Chondrocyte (in vitro differentiated cells): ENCODE results near the gene TMCC1. TPM values are rescaled to one million over a fixed set of nuclear protein-coding genes. Genes with fewer than 3 reads are reported as not detected.
A peak's percentile ranks its signal among the peaks of the same experiment; 100 is the strongest.

Experiments used
- DNase-seq: peaks from one replicate; pipeline ENCODE4 v3.0.0; 2021; ENCODE audit warnings: mixed read lengths, low spot score
- H3K27ac Mint-ChIP-seq: one replicate; pipeline ENCODE4 v1.8.0; 2021; ENCODE audit warnings: mild to moderate bottlenecking, moderate library complexity, mixed read lengths; ENCODE audit not compliant: unreplicated experiment
- H3K27me3 Mint-ChIP-seq: 2 replicates; pipeline ENCODE4 v1.8.0; 2021; ENCODE audit warnings: low read depth, mixed read lengths
- H3K36me3 Mint-ChIP-seq: 2 replicates; pipeline ENCODE4 v1.8.0; 2021; ENCODE audit warnings: low read depth, mixed read lengths
- H3K4me1 Mint-ChIP-seq: 2 replicates; pipeline ENCODE4 v1.8.0; 2021; ENCODE audit warnings: low read depth, mild to moderate bottlenecking, mixed read lengths
- H3K4me3 Mint-ChIP-seq: one replicate; pipeline ENCODE4 v1.8.0; 2021; ENCODE audit warnings: mild to moderate bottlenecking, moderate library complexity, mixed read lengths; ENCODE audit not compliant: unreplicated experiment
- H3K9me3 Mint-ChIP-seq: 2 replicates; pipeline ENCODE4 v1.8.0; 2021; ENCODE audit warnings: low read depth, mixed read lengths
- total RNA-seq: library from RNA; stranded (reverse); gene quantifications from 3 replicates; pipeline ENCODE4 v1.2.1, GENCODE V29; 2021
- TF ChIP-seq, protein P1 (sequence below): fragments of 200-600 bp; sonication (generic); IDR thresholded peaks from 2 replicates; pipeline ENCODE4 v1.5.0; 2021; ENCODE audit warnings: antibody characterized with exemption, mild to moderate bottlenecking, moderate library complexity

Gene TMCC1
- total RNA-seq, 1 donor from 2014 or later: 34.3 TPM

DNA sequence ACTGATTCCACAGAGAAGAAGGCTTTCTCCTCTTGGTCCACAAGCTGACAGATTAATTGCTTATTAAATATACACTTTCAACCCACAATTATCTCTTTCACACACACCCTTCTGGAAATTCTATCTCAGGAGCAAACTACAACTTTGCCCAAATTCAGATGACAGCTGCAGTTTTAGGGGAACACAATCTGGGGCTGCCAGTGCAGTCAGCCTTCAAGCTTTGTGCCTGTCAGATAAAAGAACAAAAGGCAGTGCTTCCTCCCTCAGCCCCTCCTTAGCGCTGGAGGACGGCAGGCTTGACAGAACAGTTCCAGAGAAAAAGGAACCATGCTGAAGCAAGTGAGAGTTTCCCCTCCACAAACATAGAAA lies 99.6 kb downstream of the TMCC1 start:
- no peak for DNase-seq
- peak overlapping the region; percentile 85 for H3K27ac Mint-ChIP-seq
- no peaks in the 10 kb centered on the region for H3K27me3 Mint-ChIP-seq
- H3K36me3 Mint-ChIP-seq: peaks cover 1% of the 10 kb centered on the region
- peaks cover 36% of the 10 kb centered on the region for H3K4me1 Mint-ChIP-seq
- TF ChIP-seq, protein P1, sequence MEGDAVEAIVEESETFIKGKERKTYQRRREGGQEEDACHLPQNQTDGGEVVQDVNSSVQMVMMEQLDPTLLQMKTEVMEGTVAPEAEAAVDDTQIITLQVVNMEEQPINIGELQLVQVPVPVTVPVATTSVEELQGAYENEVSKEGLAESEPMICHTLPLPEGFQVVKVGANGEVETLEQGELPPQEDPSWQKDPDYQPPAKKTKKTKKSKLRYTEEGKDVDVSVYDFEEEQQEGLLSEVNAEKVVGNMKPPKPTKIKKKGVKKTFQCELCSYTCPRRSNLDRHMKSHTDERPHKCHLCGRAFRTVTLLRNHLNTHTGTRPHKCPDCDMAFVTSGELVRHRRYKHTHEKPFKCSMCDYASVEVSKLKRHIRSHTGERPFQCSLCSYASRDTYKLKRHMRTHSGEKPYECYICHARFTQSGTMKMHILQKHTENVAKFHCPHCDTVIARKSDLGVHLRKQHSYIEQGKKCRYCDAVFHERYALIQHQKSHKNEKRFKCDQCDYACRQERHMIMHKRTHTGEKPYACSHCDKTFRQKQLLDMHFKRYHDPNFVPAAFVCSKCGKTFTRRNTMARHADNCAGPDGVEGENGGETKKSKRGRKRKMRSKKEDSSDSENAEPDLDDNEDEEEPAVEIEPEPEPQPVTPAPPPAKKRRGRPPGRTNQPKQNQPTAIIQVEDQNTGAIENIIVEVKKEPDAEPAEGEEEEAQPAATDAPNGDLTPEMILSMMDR: no peak
- no peaks in the 10 kb centered on the region for H3K9me3 Mint-ChIP-seq
- H3K4me3 Mint-ChIP-seq: peak overlapping the region; percentile 65

DNA sequence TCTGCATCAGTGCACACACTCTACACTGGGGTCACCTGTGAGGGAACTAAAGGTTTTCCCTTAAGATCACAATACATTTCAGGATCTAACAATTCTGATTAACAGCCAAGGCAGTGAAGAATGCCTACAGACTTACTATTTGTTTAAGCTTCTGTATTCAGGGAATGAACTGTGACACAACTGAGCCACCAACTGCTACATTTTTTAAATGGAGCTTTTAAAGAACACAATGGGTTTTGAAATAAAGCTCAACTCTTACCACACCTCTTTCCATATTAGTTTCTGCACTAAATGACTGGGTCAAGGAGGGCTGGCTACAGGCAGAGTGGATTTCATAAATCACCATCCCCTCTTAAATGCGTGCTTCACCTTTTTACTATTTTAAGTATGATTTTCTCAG lies 100.2 kb downstream of the TMCC1 start:
- TF ChIP-seq, protein P1: no peak
- Mint-ChIP-seq H3K27me3 (no peaks in the 10 kb centered on the region), H3K27ac (peak overlapping the region; percentile 27), H3K9me3 (no peaks in the 10 kb centered on the region), H3K36me3 (peaks cover 1% of the 10 kb centered on the region), H3K4me1 (peaks cover 36% of the 10 kb centered on the region), H3K4me3 (peak overlapping the region; percentile 65)
- no peak for DNase-seq

DNA sequence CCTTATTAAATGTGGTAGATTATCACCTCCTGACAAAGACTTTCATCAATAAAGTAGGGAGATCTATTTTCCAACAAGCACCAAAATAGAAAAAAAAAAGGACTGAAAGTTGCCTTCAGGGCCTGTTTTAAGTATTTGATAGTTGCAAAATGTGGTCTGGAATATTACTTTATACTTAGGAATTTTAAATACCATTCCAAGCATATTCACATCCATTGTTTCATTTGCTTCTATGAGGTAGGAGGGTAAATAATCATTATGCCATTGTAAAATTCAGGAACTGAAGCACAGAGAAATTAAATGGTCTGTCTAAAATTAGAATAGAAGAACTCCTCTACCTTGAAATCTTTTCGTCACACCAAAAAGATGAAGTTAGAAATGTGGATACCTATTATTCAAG lies 110.0 kb downstream of the TMCC1 start:
- Mint-ChIP-seq H3K27me3 (no peaks in the 10 kb centered on the region), H3K27ac (no peak overlapping the region), H3K4me3 (no peak overlapping the region), H3K4me1 (peaks cover 23% of the 10 kb centered on the region), H3K36me3 (peaks cover 2% of the 10 kb centered on the region), H3K9me3 (no peaks in the 10 kb centered on the region)
- no peak for DNase-seq
- TF ChIP-seq, protein P1: no peak

DNA sequence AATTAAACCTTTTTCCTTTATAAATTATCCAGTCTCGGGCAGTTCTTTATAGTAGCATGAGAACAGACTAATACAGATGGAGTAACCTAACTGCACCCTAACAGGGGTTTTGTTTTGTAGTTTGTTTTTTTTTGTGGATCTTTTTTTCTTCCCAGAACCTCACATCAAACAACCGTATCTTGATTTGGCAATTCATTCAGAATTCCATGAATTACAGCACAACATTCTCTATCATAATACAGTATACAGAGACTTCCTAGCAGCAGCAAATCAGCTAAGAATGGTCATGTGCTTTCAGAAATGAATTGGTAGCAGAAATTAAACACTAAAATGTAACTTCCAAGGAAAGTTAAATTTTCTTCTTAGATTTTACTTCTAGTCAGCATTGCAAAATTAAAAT lies 114.6 kb downstream of the TMCC1 start:
- Mint-ChIP-seq H3K27me3 (no peaks in the 10 kb centered on the region), H3K4me1 (peaks cover 27% of the 10 kb centered on the region), H3K27ac (no peak overlapping the region), H3K36me3 (peaks cover 2% of the 10 kb centered on the region), H3K4me3 (no peak overlapping the region), H3K9me3 (no peaks in the 10 kb centered on the region)
- TF ChIP-seq, protein P1: no peak
- DNase-seq: no peak

DNA sequence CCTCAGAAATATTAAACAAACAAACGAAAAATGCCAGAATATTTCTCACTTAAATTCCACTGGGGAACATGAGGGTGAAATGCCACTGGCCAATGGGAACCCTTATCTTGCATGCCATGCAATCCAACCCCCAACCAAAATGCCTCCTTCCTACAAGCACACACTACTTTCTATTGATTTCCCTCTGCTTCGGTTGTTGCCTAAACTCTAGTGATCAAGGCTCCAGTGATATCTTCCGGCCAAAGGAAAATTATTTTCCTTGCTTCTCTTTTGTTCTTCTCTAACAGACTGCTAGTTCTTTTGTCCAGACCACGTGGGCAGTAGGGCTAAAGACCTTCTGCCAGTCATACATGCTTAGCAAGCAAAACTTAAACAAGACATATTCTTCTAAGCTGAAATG lies 115.7 kb downstream of the TMCC1 start:
- no peaks in the 10 kb centered on the region for H3K9me3 Mint-ChIP-seq
- H3K36me3 Mint-ChIP-seq: no peaks in the 10 kb centered on the region
- peak overlapping the region; percentile 49 for H3K27ac Mint-ChIP-seq
- no peak overlapping the region for H3K4me3 Mint-ChIP-seq
- H3K27me3 Mint-ChIP-seq: no peaks in the 10 kb centered on the region
- DNase-seq: no peak
- TF ChIP-seq, protein P1: no peak
- H3K4me1 Mint-ChIP-seq: peaks cover 26% of the 10 kb centered on the region
